GM18519 (cell line): ENCODE data around the gene LPCAT1.
"Not testable (repeated sequence)": the region's sequence is repeated elsewhere in the genome, so short reads cannot be mapped to it uniquely, and the experiment has no call there.

Source experiments
- ATAC-seq: cut with Tn5 transposase; IDR thresholded peaks from one replicate; pipeline ENCODE4 v1.9.1; 2021; ENCODE audit warnings: mild to moderate bottlenecking, moderate library complexity; ENCODE audit not compliant: unreplicated experiment, low FRiP score

Gene LPCAT1

DNA sequence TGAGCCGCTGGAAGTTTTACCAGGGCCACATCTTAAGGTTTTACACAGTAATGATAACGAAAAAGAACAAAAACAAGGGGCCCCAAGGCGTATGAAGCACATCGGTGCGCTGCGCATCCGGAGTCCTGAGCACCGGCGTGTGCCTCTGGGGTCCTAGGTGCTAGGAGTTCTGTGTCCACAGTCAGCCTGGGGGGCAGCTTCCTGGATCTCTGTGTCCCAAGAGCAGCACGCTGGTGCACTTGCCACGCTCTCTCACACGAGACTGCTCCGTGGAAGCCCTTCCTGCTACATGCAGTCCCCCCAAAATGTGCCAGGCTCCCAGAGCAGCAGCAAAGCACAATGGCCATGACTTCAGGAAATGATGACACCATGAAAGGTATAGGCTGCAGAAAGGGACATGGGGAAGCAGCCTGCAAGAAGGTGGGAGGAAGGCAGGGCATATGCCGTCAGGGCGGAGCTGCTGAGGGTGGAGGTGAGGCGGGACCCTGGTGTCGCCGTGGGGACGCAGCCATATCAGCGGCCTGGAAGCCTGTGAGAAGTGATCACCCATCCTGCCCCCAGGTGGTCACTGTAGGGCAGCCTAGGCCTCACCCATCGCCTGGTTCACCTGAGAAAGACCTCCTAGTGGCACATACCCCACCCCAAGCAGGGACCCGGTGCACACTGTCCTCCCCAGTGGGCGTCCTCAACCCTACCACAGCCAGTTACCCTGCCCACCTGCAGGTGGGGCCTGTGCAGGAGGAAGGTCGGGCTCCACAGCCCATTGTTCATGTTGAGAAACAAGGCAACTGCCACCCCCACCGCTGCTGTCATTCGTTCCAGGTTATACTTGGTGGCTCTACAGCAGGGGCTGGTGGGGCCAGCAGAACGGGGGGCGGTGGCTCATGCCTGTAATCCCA, 54.9 kb downstream of the LPCAT1 start:
- ATAC-seq, result no peak

DNA sequence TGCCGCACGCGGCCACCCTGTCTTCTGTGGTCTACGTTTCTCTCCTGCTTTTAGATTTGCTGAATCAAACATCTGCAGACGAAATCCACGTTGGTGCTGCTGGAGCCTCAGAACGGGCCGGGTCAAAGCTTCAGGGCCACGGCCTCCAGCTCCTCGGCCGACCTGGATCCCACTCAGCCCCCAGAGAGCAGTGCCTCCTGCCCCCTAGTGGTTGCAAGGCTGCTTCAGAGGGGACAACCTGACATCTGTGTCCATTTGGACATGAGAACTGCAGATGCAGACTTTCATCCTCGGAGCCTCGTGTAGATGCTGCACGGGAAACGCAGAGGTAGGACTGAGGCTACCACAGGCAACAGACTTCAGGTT, 55.5 kb downstream of the LPCAT1 start:
- ATAC-seq, result no peak

DNA sequence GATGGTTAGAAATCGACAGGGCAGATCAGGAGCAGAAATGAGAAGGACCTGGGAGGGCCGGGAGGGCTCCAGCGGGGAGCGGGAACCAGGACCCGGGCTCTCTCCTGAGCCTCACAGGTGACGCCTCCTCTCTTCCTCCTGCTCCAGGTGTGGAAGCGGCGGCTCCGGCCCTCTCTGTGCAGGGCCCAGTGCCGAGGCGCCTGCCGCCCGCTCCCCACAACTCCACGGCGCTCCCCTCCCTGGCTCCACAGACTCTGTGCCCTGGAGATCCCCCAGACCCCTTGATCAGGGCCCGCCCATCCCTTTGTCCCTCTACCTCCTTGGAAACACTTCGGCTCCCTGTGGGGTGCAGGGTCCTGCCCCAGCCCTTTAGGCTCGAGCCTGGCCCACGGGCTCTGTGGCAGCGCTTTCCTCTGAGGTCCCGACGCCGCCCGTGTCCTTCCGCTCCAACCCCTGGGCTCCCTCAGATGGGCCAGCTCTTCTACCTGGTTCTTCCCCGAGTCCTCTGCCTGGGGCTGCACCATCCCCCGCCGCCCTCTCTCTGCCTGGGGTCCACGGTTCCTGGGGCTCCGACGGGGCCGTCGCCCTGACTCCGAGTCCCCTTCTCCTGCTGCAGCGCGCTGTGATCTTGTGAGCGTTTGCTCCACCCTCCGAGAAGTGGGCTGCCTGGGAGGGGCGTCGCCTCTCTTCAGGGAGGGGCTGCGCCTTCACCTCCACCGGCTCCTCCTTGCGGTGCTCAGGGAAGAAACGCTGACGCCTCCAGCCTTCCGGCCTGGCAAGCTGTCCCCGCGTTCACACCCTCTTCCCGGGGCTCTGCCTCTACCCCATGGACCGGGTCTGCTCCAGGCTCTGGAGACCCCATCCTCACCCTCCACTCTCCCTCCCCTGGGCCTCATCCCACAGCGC, 56.2 kb downstream of the LPCAT1 start:
- no peak for ATAC-seq

DNA sequence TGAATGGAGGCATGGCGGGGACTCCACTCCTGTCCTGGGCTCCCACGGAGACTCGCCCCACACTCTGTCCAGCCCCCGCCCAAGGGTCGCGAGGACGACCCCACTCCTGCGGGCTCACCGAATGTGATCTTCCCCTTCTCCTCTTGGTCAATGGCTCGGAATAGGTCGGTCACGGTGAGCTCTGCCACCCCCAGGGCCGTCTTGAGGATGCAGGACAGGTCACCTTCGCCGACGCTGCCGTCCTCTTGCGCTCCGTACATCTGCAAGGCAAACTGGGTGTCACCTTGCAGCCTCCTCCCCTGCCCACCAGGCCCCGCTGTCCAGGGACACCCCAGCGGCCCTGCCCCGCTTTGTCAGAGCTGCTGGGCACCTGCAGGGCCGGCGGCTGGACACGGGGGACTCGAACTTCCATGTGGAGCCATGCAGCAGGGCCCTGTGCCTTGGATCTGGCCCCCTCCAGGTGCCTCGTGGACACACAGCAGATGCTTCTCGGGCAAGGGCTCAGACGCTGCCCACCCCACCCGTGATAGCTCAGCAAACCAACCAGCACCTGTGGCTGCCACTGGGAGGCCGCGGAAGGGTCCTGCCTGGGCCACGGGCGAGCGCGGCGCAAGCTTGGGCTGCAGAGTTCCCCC, 57.0 kb downstream of the LPCAT1 start:
- no peak for ATAC-seq

DNA sequence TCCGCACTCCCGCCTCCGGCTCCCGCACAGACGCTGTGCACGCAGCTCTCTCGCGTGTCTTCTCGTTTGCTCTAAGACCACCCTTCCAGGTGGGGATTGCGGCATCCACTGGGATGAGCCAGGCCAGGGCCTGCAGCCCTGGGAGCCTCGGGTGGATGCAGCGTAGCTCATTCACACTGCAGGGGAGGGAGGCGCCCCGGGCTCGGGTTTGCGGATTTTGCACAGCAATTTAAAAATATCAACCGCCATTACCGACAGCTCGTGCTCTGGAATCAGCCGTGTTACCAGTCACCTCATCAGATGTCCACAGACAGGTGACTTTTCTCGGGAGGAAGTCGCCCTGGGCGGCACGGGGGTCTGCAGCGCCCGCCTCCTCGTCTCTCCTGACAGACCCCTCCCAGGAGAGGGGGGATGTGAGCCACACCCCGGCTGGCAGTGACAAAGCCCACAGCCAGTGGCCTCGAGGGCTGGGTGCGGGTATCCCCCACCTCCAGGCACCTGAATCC, 57.7 kb downstream of the LPCAT1 start:
- no peak for ATAC-seq

DNA sequence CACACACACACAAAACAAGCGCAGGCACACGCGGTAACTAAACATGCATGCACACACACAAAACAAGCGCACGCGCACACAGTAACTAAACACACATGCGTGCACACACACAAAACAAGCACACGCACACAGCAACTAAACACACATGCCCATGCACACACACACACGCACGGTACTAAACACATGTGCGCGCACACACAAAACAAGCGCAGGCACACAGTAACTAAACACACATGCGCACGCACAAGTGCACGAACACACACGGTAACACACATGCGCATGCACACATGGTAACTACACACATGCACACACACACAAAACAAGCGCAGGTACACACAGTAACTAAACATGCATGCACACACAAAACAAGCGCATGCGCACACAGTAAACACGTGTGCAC, 58.6 kb downstream of the LPCAT1 start:
- no peak for ATAC-seq

DNA sequence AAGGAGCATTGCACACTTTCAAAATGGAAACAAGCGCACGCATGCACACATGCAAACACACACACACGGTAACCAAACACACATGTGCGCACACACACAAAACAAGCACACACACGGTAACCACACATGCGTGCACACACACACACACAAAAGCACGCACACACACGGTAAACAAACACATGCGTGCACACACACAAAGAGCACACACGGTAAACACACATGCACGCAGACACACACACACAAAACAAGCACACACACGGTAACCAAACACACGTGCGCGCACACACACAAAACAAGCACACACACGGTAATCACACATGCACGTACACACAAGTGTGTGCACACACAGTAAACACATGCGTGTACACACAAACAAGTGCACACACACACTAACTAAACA, 59.2 kb downstream of the LPCAT1 start:
- ATAC-seq, result no peak

DNA sequence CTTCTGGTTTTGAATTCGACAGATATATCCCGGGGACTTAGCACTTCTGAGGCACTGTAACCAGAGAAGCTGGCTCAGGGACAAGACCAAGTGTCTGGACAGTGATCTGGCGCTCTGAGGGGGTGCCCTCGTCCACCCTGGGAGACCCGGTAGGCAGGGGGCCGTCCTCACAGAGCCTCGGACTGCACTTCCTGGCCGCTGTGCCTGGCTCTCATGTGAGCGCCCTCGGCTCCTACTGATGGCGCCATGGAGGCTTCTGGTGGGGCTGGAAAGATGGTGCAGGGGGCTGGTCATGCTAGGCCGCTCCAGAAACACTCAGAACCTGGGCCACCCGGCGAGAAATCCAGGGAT, 59.7 kb downstream of the LPCAT1 start:
- no peak for ATAC-seq

DNA sequence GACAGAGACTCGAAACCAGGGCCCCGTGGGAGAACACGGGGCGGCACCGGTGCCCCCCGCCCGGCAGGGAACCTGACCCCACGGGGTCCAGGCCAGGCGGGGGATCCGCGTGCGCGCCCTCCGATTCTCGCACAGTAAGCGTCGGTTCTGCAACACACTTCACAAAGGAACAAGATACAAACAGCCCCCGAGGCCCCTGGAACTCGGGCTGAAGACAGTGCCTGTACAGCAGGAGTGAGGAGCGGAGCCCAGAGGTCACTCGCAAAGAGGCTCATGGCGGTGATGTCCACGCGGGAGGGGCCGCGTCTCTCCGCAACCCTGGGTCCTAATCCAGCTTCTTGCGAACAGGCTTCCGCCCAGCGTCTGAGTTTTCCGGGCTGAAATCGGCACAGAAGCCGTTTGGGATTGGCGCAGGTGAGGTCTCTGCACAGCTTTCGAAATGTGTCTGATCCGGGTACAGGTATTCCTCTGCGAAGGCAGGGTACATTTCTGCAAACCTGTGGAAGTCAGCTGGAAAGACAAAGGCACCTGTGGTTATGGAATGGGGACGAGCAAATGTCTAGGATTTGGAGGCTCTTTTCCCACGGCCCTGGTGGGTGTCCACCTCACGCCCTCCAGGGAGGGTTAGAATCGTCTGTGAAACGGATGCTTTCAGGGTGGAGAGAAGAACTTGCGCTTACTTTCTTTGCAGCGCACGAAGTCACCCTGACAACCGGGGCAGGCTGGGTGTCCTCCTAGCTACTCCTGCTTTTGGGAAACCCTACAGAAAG, 60.2 kb downstream of the LPCAT1 start:
- ATAC-seq, result no peak

DNA sequence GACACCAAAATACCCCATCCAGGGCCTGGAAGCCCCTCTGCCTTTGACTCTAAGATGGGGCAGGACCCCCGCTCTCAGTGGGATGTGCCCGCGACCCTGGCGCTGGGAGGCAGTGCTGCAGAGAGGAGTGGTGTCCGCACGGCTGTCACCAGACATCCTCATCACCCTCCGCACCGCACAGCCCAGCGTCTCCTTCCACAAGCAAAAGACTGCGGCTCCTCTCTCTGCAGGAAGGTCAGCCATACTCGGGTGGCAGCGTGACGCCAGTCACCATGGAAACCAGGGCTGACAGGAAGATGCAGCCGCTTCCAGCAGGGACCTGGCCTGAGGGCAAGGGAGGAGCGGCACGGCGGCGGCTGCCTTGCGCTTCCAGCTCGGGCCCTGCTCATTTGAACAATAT, 61.4 kb downstream of the LPCAT1 start:
- ATAC-seq, result no peak

DNA sequence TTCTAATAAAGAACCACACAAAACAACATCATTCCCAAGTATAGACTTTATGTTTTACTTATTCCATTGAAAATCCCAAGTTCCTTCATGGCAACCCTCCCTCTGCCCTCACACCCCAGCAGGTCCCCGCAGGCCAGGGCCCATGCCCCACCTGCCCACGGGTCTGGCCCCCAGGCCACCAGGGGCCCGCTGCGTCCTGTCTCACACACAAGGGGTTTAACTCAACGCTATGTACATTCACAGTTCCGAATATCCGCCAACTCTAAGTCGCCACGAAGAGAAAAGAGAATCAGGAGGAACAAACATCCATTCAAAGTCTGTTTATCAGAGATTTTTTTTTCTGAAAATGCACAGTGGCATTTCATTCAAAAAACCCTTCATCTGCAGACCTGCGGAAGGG, 62.4 kb downstream of the LPCAT1 start:
- ATAC-seq, result no peak

DNA sequence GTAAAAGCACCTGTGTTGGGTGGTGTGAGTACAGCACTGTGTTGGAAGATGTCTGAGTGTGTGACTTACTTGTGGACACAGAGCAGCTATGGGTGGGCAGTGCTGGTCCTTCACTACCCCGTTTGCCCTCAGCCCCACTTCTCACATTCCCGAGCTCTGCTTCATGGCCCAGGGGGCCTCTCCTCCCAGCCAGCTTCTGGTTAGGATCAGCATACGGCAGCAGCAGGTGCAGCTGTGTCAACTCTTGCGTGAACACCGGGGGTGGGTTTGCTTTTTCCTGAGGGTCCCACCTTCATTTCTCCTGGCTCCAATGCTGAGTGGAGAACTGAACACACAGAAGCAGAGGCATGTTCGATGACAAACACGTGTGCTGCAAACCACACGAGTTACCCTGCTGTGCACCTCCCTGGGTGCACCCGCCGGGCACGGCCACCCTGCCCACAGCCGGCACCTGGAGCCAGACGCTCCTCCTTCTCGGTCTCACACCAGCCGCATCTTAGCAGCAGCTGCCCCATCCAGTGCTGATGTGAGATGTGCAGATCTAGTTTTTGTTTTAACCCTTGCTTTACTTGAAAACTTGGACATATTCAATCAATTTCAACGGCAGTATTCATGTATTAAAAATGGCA, 63.6 kb downstream of the LPCAT1 start:
- ATAC-seq, result no peak

DNA sequence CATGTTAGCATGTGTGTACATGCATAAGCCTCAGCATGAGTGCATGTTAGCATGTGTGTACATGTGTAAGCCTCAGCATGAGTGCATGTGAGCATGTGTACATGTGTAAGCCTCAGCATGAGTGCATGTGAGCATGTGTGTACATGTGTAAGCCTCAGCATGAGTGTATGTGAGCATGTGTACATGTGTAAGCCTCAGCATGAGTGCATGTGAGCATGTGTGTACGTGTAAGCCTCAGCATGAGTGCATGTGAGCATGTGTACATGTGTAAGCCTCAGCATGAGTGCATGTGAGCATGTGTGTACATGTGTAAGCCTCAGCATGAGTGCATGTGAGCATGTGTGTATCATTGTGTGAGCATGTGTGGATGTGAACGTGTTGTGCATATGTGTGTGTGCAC, 64.3 kb downstream of the LPCAT1 start:
- ATAC-seq, result not testable (repeated sequence)

DNA sequence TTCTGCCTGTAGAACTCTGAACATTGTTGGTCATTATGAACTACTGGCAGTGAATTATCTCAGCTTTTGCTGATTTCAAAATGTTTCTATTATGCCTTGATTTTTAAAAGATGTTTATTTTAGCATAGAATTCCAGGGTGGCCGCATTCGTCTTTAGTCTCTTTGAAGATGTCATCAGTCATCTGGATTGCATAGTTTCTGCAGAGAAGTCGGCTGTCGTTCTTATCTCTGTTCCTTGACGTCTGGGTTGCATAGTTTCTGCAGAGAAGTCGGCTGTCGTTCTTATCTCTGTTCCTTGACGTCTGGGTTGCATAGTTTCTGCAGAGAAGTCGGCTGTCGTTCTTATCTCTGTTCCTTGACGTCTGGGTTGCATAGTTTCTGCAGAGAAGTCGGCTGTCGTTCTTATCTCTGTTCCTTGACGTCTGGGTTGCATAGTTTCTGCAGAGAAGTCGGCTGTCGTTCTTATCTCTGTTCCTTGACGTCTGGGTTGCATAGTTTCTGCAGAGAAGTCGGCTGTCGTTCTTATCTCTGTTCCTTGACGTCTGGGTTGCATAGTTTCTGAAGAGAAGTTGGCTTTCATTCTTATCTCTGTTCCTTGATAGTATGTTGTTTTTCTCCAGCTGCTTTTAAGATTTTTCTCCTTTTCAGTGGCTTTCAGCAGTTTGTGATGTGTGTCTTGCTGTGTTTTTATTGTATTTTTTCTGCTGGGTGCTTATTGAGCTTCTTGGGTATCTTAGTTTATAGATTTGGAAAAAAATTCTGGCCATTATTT, 67.5 kb downstream of the LPCAT1 start:
- ATAC-seq, result not testable (repeated sequence)

DNA sequence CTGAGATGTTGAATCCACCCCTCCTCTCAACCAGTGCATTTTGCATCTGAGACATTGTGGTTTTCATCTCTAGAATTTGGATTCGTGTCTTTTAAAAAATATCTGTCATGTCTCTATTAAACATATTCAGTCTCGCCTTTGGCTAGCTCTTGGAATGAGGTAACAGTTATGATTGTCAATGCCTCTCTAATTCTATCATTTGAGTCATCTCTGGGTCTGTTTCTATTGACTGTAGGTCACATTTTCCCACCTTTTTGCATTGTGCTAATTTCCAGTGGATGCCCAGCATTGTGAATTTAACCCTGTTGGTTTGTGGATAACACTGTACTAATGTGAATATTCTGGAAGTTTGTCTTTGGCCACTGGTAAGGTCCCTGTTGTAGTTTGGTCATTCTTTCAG, 70.1 kb downstream of the LPCAT1 start:
- ATAC-seq, result no peak

DNA sequence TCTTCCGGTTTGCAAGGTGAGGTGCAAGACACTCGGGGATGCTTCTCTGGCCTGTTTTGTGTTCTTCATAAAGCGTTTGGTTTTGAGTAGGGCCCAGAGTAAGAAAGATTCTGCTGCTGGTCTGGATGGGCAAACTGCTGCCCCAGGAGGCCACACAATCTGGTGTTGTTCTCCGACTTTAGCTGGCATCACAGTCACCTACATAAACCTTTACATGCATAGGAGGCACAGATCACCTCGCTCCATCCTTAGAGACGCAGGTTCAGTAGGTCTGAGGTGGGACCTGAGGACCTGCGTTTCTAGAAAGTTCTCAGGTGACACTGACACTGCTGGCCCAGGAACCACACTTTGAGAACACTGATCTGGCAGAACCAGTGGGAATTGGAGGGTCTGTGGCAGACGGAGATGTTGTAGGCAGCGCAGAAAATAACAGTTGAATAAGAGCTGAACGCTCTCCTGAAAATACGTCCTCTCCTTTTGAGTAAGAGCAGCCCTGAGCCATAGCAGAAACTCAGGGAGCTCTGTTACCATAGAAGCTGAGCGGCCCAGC, 74.6 kb downstream of the LPCAT1 start:
- ATAC-seq, result no peak

DNA sequence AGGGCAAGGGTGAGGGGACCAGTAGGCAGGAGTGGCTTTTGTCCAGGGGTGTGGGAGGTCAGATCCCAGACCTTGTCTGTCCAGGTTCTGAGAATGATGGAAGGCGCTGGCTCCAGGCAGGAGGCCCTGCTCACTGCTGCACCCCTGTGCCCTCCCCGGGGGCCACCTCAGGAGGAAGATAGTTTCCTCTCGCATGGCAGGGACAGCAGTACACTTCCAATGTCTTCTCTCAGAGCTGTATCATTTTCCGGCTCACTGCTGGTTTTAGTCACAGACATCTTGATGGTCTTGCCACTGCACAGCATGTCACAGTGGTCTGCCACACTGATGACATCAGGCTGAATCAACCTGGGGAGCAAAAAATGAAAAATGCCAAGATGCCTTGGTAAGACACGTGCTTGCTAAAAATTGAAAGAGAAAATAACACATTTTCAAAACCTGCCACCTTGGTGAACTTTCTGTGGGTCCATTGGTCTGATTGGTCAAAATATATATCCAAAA, 75.2 kb downstream of the LPCAT1 start:
- ATAC-seq, result no peak

DNA sequence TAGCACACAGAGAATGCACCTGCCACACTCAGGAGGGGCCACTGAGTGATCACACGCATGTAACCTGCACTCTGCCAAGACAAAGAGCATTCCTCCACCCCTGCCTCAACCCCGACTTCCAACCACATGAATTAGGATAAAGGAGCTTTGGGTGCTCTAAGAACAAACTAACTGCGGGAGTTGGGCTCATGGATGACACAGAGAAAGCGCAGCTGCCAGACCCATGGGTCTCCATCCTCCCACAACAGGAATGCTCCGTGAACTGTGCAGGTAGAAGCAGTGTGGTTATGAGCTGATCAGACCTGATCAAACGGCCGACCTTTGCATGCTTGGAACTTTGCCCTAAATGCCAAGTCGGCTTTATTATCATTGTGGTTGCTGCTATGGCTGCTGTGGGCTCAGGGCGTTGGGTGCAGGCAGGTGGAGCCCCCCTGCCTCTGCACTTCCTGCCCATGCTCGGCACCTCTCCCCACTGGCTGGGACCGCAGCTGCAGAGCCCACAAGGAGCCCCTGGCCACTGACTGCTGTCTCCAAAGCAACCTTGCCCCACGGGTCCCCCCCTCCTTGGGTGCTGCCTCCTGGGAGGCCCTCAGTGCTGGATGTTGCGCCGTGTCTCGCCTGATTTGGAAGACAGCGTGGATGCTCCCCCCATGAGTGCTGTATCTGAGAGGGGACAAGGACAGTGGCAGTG, 75.9 kb downstream of the LPCAT1 start:
- ATAC-seq, result no peak
